H1 (cell line): ENCODE results near the gene SLC48A1. TPM values are rescaled to one million over a fixed set of nuclear protein-coding genes. Genes with fewer than 3 reads are reported as not detected.

Experiments
- CTCF ChIA-PET: fragments of 300-600 bp; sonication (Branson Sonifier 250); formaldehyde crosslinking; loops from one replicate; lab custom pipeline; 2021; ENCODE audit not compliant: partially characterized antibody; lab: Charles Lee
- POLR2A ChIA-PET: fragments of 300-600 bp; sonication (Branson Sonifier 250); formaldehyde crosslinking; loops from one replicate; lab custom pipeline; 2021; ENCODE audit warnings: inconsistent platforms; ENCODE audit not compliant: partially characterized antibody; lab: Charles Lee
- DNase-seq, 2 experiments: peaks; one replicate each; pipeline versions ENCODE4 v3.0.0 to v3.0.0-alpha.2; 2010 to 2022; ENCODE audit warnings: low spot score in 2 of 2, low read depth in 1 of 2, mixed read lengths in 1 of 2
- FAIRE-seq: peaks from 2 replicates; lab custom pipeline; 2011; peaks lifted over from hg19 to GRCh38; lab: Jason Lieb, UNC
- H2AFZ ChIP-seq: 2 replicates; pipeline ENCODE4 v1.8.1; 2012; ENCODE audit warnings: low read length, inconsistent platforms
- H2AK5ac ChIP-seq: 2 replicates; pipeline ENCODE4 v1.6.1; 2013; ENCODE audit warnings: low read depth, low read length
- H2BK120ac ChIP-seq: replicated peaks from 2 replicates; pipeline ENCODE3; 2013; ENCODE audit warnings: low read depth, low read length, inconsistent platforms
- H2BK12ac ChIP-seq: 2 replicates; pipeline ENCODE4 v1.6.1; 2013; ENCODE audit warnings: low read depth, low read length
- H2BK15ac ChIP-seq: 2 replicates; pipeline ENCODE4 v1.6.1; 2013; ENCODE audit warnings: low read length
- H2BK20ac ChIP-seq: 2 replicates; pipeline ENCODE4 v1.6.1; 2013; ENCODE audit warnings: low read length
- H2BK5ac ChIP-seq: 2 replicates; pipeline ENCODE4 v1.6.1; 2013; ENCODE audit warnings: low read depth, low read length
- H3K14ac ChIP-seq: 2 replicates; pipeline ENCODE4 v1.6.1; 2013; ENCODE audit warnings: inconsistent platforms; ENCODE audit not compliant: insufficient read length
- H3K18ac ChIP-seq: 2 replicates; pipeline ENCODE4 v1.6.1; 2013; ENCODE audit warnings: low read length; ENCODE audit errors: extremely low read depth
- H3K23ac ChIP-seq: 2 replicates; pipeline ENCODE4 v1.6.1; 2013; ENCODE audit warnings: inconsistent platforms; ENCODE audit not compliant: insufficient read length
- H3K23me2 ChIP-seq: 2 replicates; pipeline ENCODE4 v1.6.1; 2013; ENCODE audit warnings: low read depth, low read length
- H3K27ac ChIP-seq: 2 replicates; pipeline ENCODE4 v1.6.1; 2011; ENCODE audit warnings: low read depth, low read length, inconsistent platforms
- H3K27me3 ChIP-seq, 4 experiments: replicated peaks in 1 of 4; 1 replicate in 1 of 4; 2 replicates in 3 of 4; pipeline versions ENCODE4 v1.6.1 to v1.8.1; 2011 to 2013; ENCODE audit warnings: low read length in 3 of 4, mild to moderate bottlenecking in 3 of 4, inconsistent platforms in 2 of 4, mixed read lengths in 2 of 4, moderate library complexity in 1 of 4; ENCODE audit not compliant: control insufficient read depth in 3 of 4, insufficient read depth in 3 of 4; ENCODE audit errors: extremely low read depth in 1 of 4
- H3K36me3 ChIP-seq, 4 experiments: 2 replicates each; pipeline versions ENCODE4 v1.6.1 to v1.8.1; 2011 to 2013; ENCODE audit warnings: mild to moderate bottlenecking in 4 of 4, low read length in 3 of 4, moderate library complexity in 2 of 4, control low read depth in 1 of 4, inconsistent platforms in 1 of 4; ENCODE audit not compliant: insufficient read depth in 4 of 4, control insufficient read depth in 2 of 4
- H3K4ac ChIP-seq: replicated peaks from 2 replicates; pipeline ENCODE3; 2013; ENCODE audit warnings: low read length, low read depth, mixed read lengths, inconsistent platforms; ENCODE audit not compliant: insufficient read length
- H3K4me1 ChIP-seq, 4 experiments: replicated peaks in 1 of 4; 1 replicate in 1 of 4; 2 replicates in 3 of 4; pipeline versions ENCODE4 v1.6.1 to v1.8.1; 2011 to 2013; ENCODE audit warnings: low read length in 3 of 4, inconsistent platforms in 2 of 4, mixed read lengths in 1 of 4; ENCODE audit not compliant: insufficient read depth in 4 of 4, control insufficient read depth in 3 of 4
- H3K4me2 ChIP-seq, 2 experiments: 2 replicates each; pipeline versions ENCODE4 v1.6.1 to v1.8.1; 2011 to 2013; ENCODE audit warnings: low read depth in 2 of 2, low read length in 2 of 2, control low read depth in 1 of 2, inconsistent platforms in 1 of 2, mild to moderate bottlenecking in 1 of 2; ENCODE audit not compliant: insufficient read depth in 1 of 2
- H3K4me3 ChIP-seq, 4 experiments: fragments of 200-600, 300-600 bp in 1 of 4; sonication (generic), shearing (Covaris generic), sonication (Bioruptor Twin) in 1 of 4; 2 replicates each; pipeline versions ENCODE4 v1.5.1 to v1.8.1; 2011 to 2016; ENCODE audit warnings: low read length in 4 of 4, low read depth in 3 of 4, control low read depth in 2 of 4, inconsistent platforms in 2 of 4, mild to moderate bottlenecking in 2 of 4, mixed read lengths in 1 of 4, moderate library complexity in 1 of 4; ENCODE audit not compliant: insufficient read depth in 2 of 4; ENCODE audit errors: extremely low read depth in 1 of 4
- H3K56ac ChIP-seq: replicated peaks from 2 replicates; pipeline ENCODE3; 2013; ENCODE audit warnings: low read depth, mild to moderate bottlenecking, mixed read lengths, low read length, inconsistent platforms; ENCODE audit not compliant: insufficient read length
- H3K79me1 ChIP-seq: 2 replicates; pipeline ENCODE4 v1.6.1; 2013; ENCODE audit warnings: low read depth, low read length, control low read depth
- H3K79me2 ChIP-seq, 2 experiments: 2 replicates each; pipeline versions ENCODE4 v1.6.1 to v1.8.1; 2012 to 2013; ENCODE audit warnings: low read length in 2 of 2, mild to moderate bottlenecking in 2 of 2, inconsistent platforms in 1 of 2; ENCODE audit not compliant: insufficient read depth in 2 of 2, control insufficient read depth in 1 of 2
- H3K9ac ChIP-seq, 4 experiments: replicated peaks in 1 of 4; 1 replicate in 1 of 4; 2 replicates in 3 of 4; pipeline versions ENCODE4 v1.6.1 to v1.8.1; 2011 to 2013; ENCODE audit warnings: low read depth in 3 of 4, low read length in 3 of 4, control low read depth in 2 of 4, mild to moderate bottlenecking in 2 of 4, moderate library complexity in 2 of 4, inconsistent platforms in 1 of 4; ENCODE audit errors: extremely low read depth in 1 of 4
- H3K9me3 ChIP-seq, 2 experiments: 2 replicates each; pipeline versions ENCODE4 v1.6.1 to v1.8.1; 2012 to 2013; ENCODE audit warnings: mild to moderate bottlenecking in 2 of 2, moderate library complexity in 2 of 2, control low read depth in 1 of 2, inconsistent platforms in 1 of 2, low read depth in 1 of 2, low read length in 1 of 2, mixed read lengths in 1 of 2; ENCODE audit not compliant: insufficient read depth in 2 of 2
- H4K20me1 ChIP-seq, 2 experiments: replicated peaks in 1 of 2; 2 replicates each; pipeline versions ENCODE3 to v1.8.1; 2011 to 2013; ENCODE audit warnings: inconsistent platforms in 2 of 2, low read length in 2 of 2, mild to moderate bottlenecking in 1 of 2; ENCODE audit not compliant: insufficient read depth in 2 of 2, control insufficient read depth in 1 of 2
- H4K5ac ChIP-seq: 2 replicates; pipeline ENCODE4 v1.6.1; 2013; ENCODE audit warnings: low read length, low read depth, mixed read lengths, inconsistent platforms; ENCODE audit not compliant: insufficient read length
- H4K8ac ChIP-seq: 2 replicates; pipeline ENCODE4 v1.8.0; 2013; ENCODE audit warnings: mild to moderate bottlenecking, moderate library complexity, low read length, inconsistent platforms; ENCODE audit not compliant: insufficient read depth; ENCODE audit errors: extremely low read depth
- H4K91ac ChIP-seq: replicated peaks from 2 replicates; pipeline ENCODE3; 2013; ENCODE audit warnings: low read length, mixed read lengths, inconsistent platforms; ENCODE audit not compliant: insufficient read length
- ATF3 ChIP-seq: IDR thresholded peaks from 2 replicates; pipeline ENCODE4 v1.6.1; 2011; ENCODE audit warnings: low read depth, mild to moderate bottlenecking, low read length; ENCODE audit not compliant: insufficient read depth
- BACH1 ChIP-seq: IDR thresholded peaks from 2 replicates; pipeline ENCODE4 v1.6.1; 2012; ENCODE audit warnings: low read length, improper control_type of control experiment
- EZH2 ChIP-seq: fragments of 200-600 bp; sonication (generic); IDR thresholded peaks from 2 replicates; pipeline ENCODE4 v1.7.1; 2012; ENCODE audit warnings: low read depth, mild to moderate bottlenecking, moderate library complexity, low read length, inconsistent platforms; ENCODE audit not compliant: severe bottlenecking
- FOSL1 ChIP-seq: IDR thresholded peaks from 2 replicates; pipeline ENCODE4 v1.6.1; 2011; ENCODE audit warnings: mild to moderate bottlenecking, low read depth, low read length, moderate library complexity; ENCODE audit not compliant: insufficient read depth
- HDAC6 ChIP-seq: IDR thresholded peaks from one replicate; pipeline ENCODE4 v1.7.1; 2012; ENCODE audit warnings: low read depth, mild to moderate bottlenecking, inconsistent platforms, low read length, moderate library complexity
- MAX ChIP-seq: IDR thresholded peaks from 2 replicates; pipeline ENCODE4 v1.6.1; 2012; ENCODE audit warnings: inconsistent platforms
- NRF1 ChIP-seq: IDR thresholded peaks from 2 replicates; pipeline ENCODE4 v1.6.1; 2011; ENCODE audit warnings: mild to moderate bottlenecking, low read depth, low read length, improper control_type of control experiment
- POU5F1 ChIP-seq: IDR thresholded peaks from 2 replicates; pipeline ENCODE4 v1.6.1; 2011; ENCODE audit warnings: low read depth, mild to moderate bottlenecking, low read length, moderate library complexity
- RAD21 ChIP-seq, 2 experiments: IDR thresholded peaks in 1 of 2; conservative IDR thresholded peaks in 1 of 2; 2 replicates each; pipeline ENCODE4 v1.6.1; 2011; ENCODE audit warnings: low read depth in 2 of 2, low read length in 2 of 2, improper control_type of control experiment in 1 of 2, inconsistent platforms in 1 of 2, mild to moderate bottlenecking in 1 of 2, moderate library complexity in 1 of 2
- RBBP5 ChIP-seq: IDR thresholded peaks from 2 replicates; pipeline ENCODE4 v1.7.1; 2012; ENCODE audit warnings: low read depth, mild to moderate bottlenecking, inconsistent platforms, low read length, moderate library complexity, borderline replicate concordance
- SIX5 ChIP-seq: IDR thresholded peaks from 2 replicates; pipeline ENCODE4 v1.6.1; 2011; ENCODE audit warnings: mild to moderate bottlenecking, low read depth, low read length
- TAF1 ChIP-seq: IDR thresholded peaks from 2 replicates; pipeline ENCODE4 v1.6.1; 2011; ENCODE audit warnings: mild to moderate bottlenecking, low read depth, low read length
- WGBS, 2 experiments: shearing (Covaris generic) in 1 of 2; methylation state at CpG; one replicate each; pipeline versions ENCODE4 v1.1.6 to v1.1.7; 2013 to 2015; ENCODE audit warnings: low lambda C conversion rate in 2 of 2, mixed read lengths in 2 of 2, inconsistent platforms in 1 of 2, low coverage in 1 of 2, missing lambda C conversion rate in 1 of 2; ENCODE audit not compliant: insufficient replicate concordance in 2 of 2, insufficient coverage in 1 of 2, insufficient read length in 1 of 2; ENCODE audit errors: extremely low coverage in 1 of 2, missing lambda C conversion rate in 1 of 2; 5-methylcytosine and 5-hydroxymethylcytosine counted together
- polyA plus RNA-seq, 7 experiments: library from polyadenylated mRNA; depleted of rRNA in 3 of 7; stranded (reverse) in 5 of 7; unstranded in 2 of 7; fragments of >200 nt in 5 of 7; fragments of 200-250 nt in 2 of 7; gene quantifications; 1 replicate in 5 of 7; 2 replicates in 1 of 7; 4 replicates in 1 of 7; pipeline versions ENCODE4 v1.2.1 to v1.2.3, GENCODE V29; 2011 to 2013; ENCODE audit warnings: missing spikeins in 2 of 7, mixed read lengths in 2 of 7
- total RNA-seq: library from RNA; stranded (reverse); fragmentation: NEBNext Ultra II Directional; extraction: Animal tissue kit (Norgen Biotek cat#: 25700); gene quantifications from 2 replicates; pipeline ENCODE4 v1.2.1, GENCODE V29; 2021

SLC48A1 gene
- total and polyA plus RNA-seq, 2 of the 8 experiments (the other 6 are each of a cell fraction or from before 2014, with no cell fraction given) = 9.5 to 14.1 TPM

- no peak overlapping the region for H3K27ac ChIP-seq
- no peaks in the 10 kb centered on the region for H3K27me3 ChIP-seq
- no peak overlapping the region for H2AK5ac ChIP-seq
- no peak overlapping the region for H4K91ac ChIP-seq
- H3K4me3 ChIP-seq = no peak overlapping the region
- H3K9ac ChIP-seq = no peak overlapping the region
- 100% methylated on average over 1 of the region's 1 CpG; no CpG with 5 or more reads in 1 of the 2 experiments for WGBS, 2 experiments
- no peak overlapping the region for H2BK15ac ChIP-seq
- no peak overlapping the region for H4K8ac ChIP-seq
- H2AFZ ChIP-seq = no peak overlapping the region
- no peaks in the 10 kb centered on the region for H4K20me1 ChIP-seq
- no peaks in the 10 kb centered on the region for H3K79me2 ChIP-seq
- no peak overlapping the region for H2BK20ac ChIP-seq
- no peak for TF ChIP-seq POU5F1
- TF ChIP-seq BACH1 = no peak
- no peak for TF ChIP-seq EZH2
- TF ChIP-seq HDAC6 = no peak
- no peak for TF ChIP-seq MAX
- TF ChIP-seq ATF3 = no peak
- TF ChIP-seq NRF1 = no peak
- no peak for TF ChIP-seq TAF1
- no peak for TF ChIP-seq RAD21 (IDR thresholded peaks at IDR 0.05 in 1 of 2, conservative IDR thresholded peaks at IDR 0.05 in 1 of 2; ENCODE audit: low read depth in 2 of 2, low read length in 2 of 2)
- TF ChIP-seq RBBP5 = no peak
- TF ChIP-seq FOSL1 = no peak
- no peak for TF ChIP-seq SIX5
- TF ChIP-seq, all 59 proteins: peak for 0
- FAIRE-seq (no peak), DNase-seq (no peak)
- H3K9me3 ChIP-seq = no peaks in the 10 kb centered on the region
- H3K4ac ChIP-seq = no peak overlapping the region
- no peaks in the 10 kb centered on the region for H3K36me3 ChIP-seq
- H3K23me2 ChIP-seq = no peaks in the 10 kb centered on the region; the same call in 1 of the 2 replicates
- no peak overlapping the region for H2BK120ac ChIP-seq
- H4K5ac ChIP-seq = no peak overlapping the region
- no peak overlapping the region for H3K23ac ChIP-seq
- H3K4me2 ChIP-seq = no peak overlapping the region
- CTCF ChIA-PET = interaction anchor here (1.7 to 64.6 kb wide), 5 partner anchors 3 to 33 kb away, joined by 7 to 2442 read pairs (median 892); partner anchors contain the start of genes ENDOU, RAPGEF3 and SLC48A1
- no peak overlapping the region for H3K14ac ChIP-seq
- no peaks in the 10 kb centered on the region for H3K79me1 ChIP-seq
- H3K4me1 ChIP-seq = peaks cover 4 to 11% (median 5%) of the 10 kb centered on the region in 4 experiments
- H3K56ac ChIP-seq = no peak overlapping the region
- H2BK12ac ChIP-seq = no peak overlapping the region
- no peak overlapping the region for H3K18ac ChIP-seq
- no peak overlapping the region for H2BK5ac ChIP-seq
- POLR2A ChIA-PET = interaction anchor here (1.5 to 3.2 kb wide), 2 partner anchors 9 to 27 kb away, joined by 3 to 10 read pairs; partner anchors contain the start of gene RAPGEF3
Observed at GRCh38 chr12:47748507-47748828, 24.6 kb upstream of the SLC48A1 start.
